IMR-90 (cell line): ENCODE data around the gene MERTK. TPM values are rescaled to one million over a fixed set of nuclear protein-coding genes. Genes with fewer than 3 reads are reported as not detected.
A peak's percentile ranks its signal among the peaks of the same experiment; 100 is the strongest.

Experiments
- ATAC-seq: fragments of 200-7000 bp; cut with Tn5 transposase; 2 replicates; pipeline ENCODE4 v1.9.1; 2020; ENCODE audit warnings: low read depth, mild to moderate bottlenecking, moderate library complexity
- BruUV-seq: library from RNA; stranded (reverse); fragments of 400-500 nt; replicated peaks from 2 replicates; lab custom pipeline; 2021; lab: Mats Ljungman, UMichigan
- CTCF ChIA-PET: fragments of 300-600 bp; formaldehyde crosslinking; extraction: SDS; loops from one replicate; lab custom pipeline; 2021; ENCODE audit warnings: antibody characterized with exemption; lab: Yijun Ruan, JAX
- POLR2A ChIA-PET: fragments of 300-600 bp; sonication (Branson Sonifier 250); formaldehyde crosslinking; loops from one replicate; lab custom pipeline; 2022; ENCODE audit warnings: antibody characterized with exemption; ENCODE audit not compliant: unreplicated experiment; lab: Charles Lee
- DNase-seq: peaks from one replicate; pipeline ENCODE4 v3.0.0; 2013
- H2AFZ ChIP-seq: replicated peaks from 2 replicates; pipeline ENCODE3; 2013; ENCODE audit warnings: low read length, mild to moderate bottlenecking; ENCODE audit not compliant: poor library complexity
- H2AK5ac ChIP-seq: 2 replicates; pipeline ENCODE4 v1.6.1; 2013; ENCODE audit warnings: low read depth, low read length, inconsistent platforms
- H2AK9ac ChIP-seq: replicated peaks from 2 replicates; pipeline ENCODE3; 2013; ENCODE audit warnings: mild to moderate bottlenecking, low read depth, low read length, moderate library complexity; ENCODE audit not compliant: poor library complexity
- H2BK120ac ChIP-seq: 2 replicates; pipeline ENCODE4 v1.6.1; 2013; ENCODE audit warnings: low read depth, low read length, inconsistent platforms
- H2BK15ac ChIP-seq: 3 replicates; pipeline ENCODE4 v1.6.1; 2013; ENCODE audit warnings: low read depth, low read length, inconsistent platforms
- H2BK20ac ChIP-seq: 2 replicates; pipeline ENCODE4 v1.6.1; 2013; ENCODE audit warnings: low read depth, mild to moderate bottlenecking, inconsistent platforms, low read length, moderate library complexity
- H2BK5ac ChIP-seq: 2 replicates; pipeline ENCODE4 v1.6.1; 2013; ENCODE audit warnings: mild to moderate bottlenecking, low read depth, low read length, inconsistent platforms; ENCODE audit not compliant: poor library complexity, severe bottlenecking
- H3K14ac ChIP-seq: replicated peaks from 2 replicates; pipeline ENCODE4 v1.6.1; 2013; ENCODE audit warnings: low read depth, low read length, inconsistent platforms
- H3K18ac ChIP-seq: 2 replicates; pipeline ENCODE4 v1.6.1; 2013; ENCODE audit warnings: low read depth, low read length, control low read depth
- H3K23ac ChIP-seq: 2 replicates; pipeline ENCODE4 v1.6.1; 2013; ENCODE audit warnings: low read depth, low read length, inconsistent platforms
- H3K27ac ChIP-seq: 2 replicates; pipeline ENCODE4 v1.5.1; 2013; ENCODE audit warnings: mild to moderate bottlenecking, control low read depth, low read length; ENCODE audit not compliant: insufficient read depth
- H3K27me3 ChIP-seq: 2 replicates; pipeline ENCODE4 v1.6.1; 2013; ENCODE audit warnings: low read length; ENCODE audit not compliant: control insufficient read depth, insufficient read depth
- H3K36me3 ChIP-seq: 2 replicates; pipeline ENCODE4 v1.6.1; 2013; ENCODE audit warnings: low read length, mixed read lengths; ENCODE audit not compliant: control insufficient read depth, insufficient read depth
- H3K4ac ChIP-seq: 2 replicates; pipeline ENCODE4 v1.6.1; 2013; ENCODE audit warnings: low read depth, low read length, inconsistent platforms
- H3K4me1 ChIP-seq: 2 replicates; pipeline ENCODE4 v1.6.1; 2013; ENCODE audit warnings: low read length, mixed read lengths; ENCODE audit not compliant: control insufficient read depth, insufficient read depth
- H3K4me2 ChIP-seq: 2 replicates; pipeline ENCODE4 v1.6.1; 2013; ENCODE audit warnings: low read depth, mild to moderate bottlenecking, control low read depth, low read length, moderate library complexity
- H3K4me3 ChIP-seq: 2 replicates; pipeline ENCODE4 v1.5.1; 2013; ENCODE audit warnings: low read depth, mild to moderate bottlenecking, control low read depth, low read length, moderate library complexity; ENCODE audit not compliant: insufficient read depth
- H3K56ac ChIP-seq: 2 replicates; pipeline ENCODE4 v1.6.1; 2013; ENCODE audit warnings: low read length, inconsistent platforms; ENCODE audit not compliant: insufficient read depth; ENCODE audit errors: extremely low read depth
- H3K79me1 ChIP-seq, 2 experiments: 2 replicates each; pipeline ENCODE4 v1.6.1; 2013; ENCODE audit warnings: low read length in 2 of 2, inconsistent platforms in 1 of 2, low read depth in 1 of 2
- H3K9ac ChIP-seq: 2 replicates; pipeline ENCODE4 v1.6.1; 2013; ENCODE audit warnings: low read depth, low read length, control low read depth
- H3K9me1 ChIP-seq: 2 replicates; pipeline ENCODE4 v1.6.1; 2013; ENCODE audit warnings: low read length, inconsistent platforms; ENCODE audit not compliant: insufficient read depth
- H3K9me3 ChIP-seq: 2 replicates; pipeline ENCODE4 v1.6.1; 2013; ENCODE audit warnings: low read length; ENCODE audit not compliant: control insufficient read depth, insufficient read depth
- H4K20me1 ChIP-seq: 2 replicates; pipeline ENCODE4 v1.6.1; 2013; ENCODE audit warnings: low read length, inconsistent platforms; ENCODE audit not compliant: insufficient read depth
- H4K5ac ChIP-seq: 2 replicates; pipeline ENCODE4 v1.6.1; 2013; ENCODE audit warnings: mild to moderate bottlenecking, low read depth, low read length, control low read depth
- H4K8ac ChIP-seq, 2 experiments: 2 replicates each; pipeline ENCODE4 v1.6.1; 2013; ENCODE audit warnings: low read depth in 2 of 2, low read length in 2 of 2, control low read depth in 1 of 2, inconsistent platforms in 1 of 2
- H4K91ac ChIP-seq: 2 replicates; pipeline ENCODE4 v1.6.1; 2013; ENCODE audit warnings: low read depth, low read length, inconsistent platforms; ENCODE audit not compliant: insufficient read depth
- MAFK ChIP-seq: IDR thresholded peaks from 2 replicates; pipeline ENCODE4 v1.6.1; 2012; ENCODE audit warnings: low read depth, low read length, improper control_type of control experiment
- MXI1 ChIP-seq: IDR thresholded peaks from 2 replicates; pipeline ENCODE4 v1.6.1; 2012; ENCODE audit warnings: low read depth, mild to moderate bottlenecking, low read length, moderate library complexity, borderline replicate concordance
- NFE2L2 ChIP-seq: fragments of 150-350 bp; IDR thresholded peaks from 2 replicates; pipeline ENCODE4 v1.6.1; 2016; ENCODE audit warnings: low read depth, mild to moderate bottlenecking, low read length
- RAD21 ChIP-seq: IDR thresholded peaks from 2 replicates; pipeline ENCODE4 v1.6.1; 2012; ENCODE audit warnings: low read length, improper control_type of control experiment
- RFX5 ChIP-seq: IDR thresholded peaks from 2 replicates; pipeline ENCODE4 v1.8.0; 2012; ENCODE audit warnings: low read depth, mild to moderate bottlenecking, low read length, moderate library complexity
- WGBS, 2 experiments: methylation state at CpG; one replicate each; pipeline versions ENCODE4 v1.1.5 to v1.1.7; 2013; ENCODE audit warnings: missing lambda C conversion rate in 2 of 2; ENCODE audit not compliant: insufficient read length in 1 of 2; ENCODE audit errors: extremely low coverage in 2 of 2; 5-methylcytosine and 5-hydroxymethylcytosine counted together
- dilution Hi-C: fragments of 300-500 bp; cut with HindIII; formaldehyde crosslinking; loops from one replicate; pipeline ENCODE4 v1.14.3; 2018; ENCODE audit warnings: low sequenced_read_pairs; ENCODE audit not compliant: unreplicated experiment
- in situ Hi-C: fragments of 300-500 bp; cut with MboI; formaldehyde crosslinking; loops from 3 replicates; pipeline ENCODE4 v1.14.3; 2019; ENCODE audit warnings: low sequenced_read_pairs, inconsistent platforms, mixed read lengths
- intact Hi-C: fragments of 100-400 bp; cut with micrococcal nuclease; formaldehyde crosslinking; loops from 2 replicates; pipeline ENCODE4 v1.10.0; 2022
- polyA plus RNA-seq, 3 experiments: library from polyadenylated mRNA; depleted of rRNA; stranded (reverse); fragments of >200 nt; gene quantifications; 2 replicates each; pipeline ENCODE4 v1.2.3, GENCODE V29; 2012; ENCODE audit warnings: low replicate concordance in 1 of 3
- total RNA-seq: library from RNA; depleted of rRNA; stranded (reverse); fragments of >200 nt; gene quantifications from 2 replicates; pipeline ENCODE4 v1.2.3, GENCODE V29; 2012

MERTK gene
- total and polyA plus RNA-seq, 2 of the 4 experiments (the other 2 are of a cell fraction) = 0.36 to 0.62 TPM

- Histone ChIP-seq H2BK120ac (no peak overlapping the region), H3K14ac (no peak overlapping the region), H3K27me3 (peaks cover 3% of the 10 kb centered on the region; the same call in 1 of the 2 replicates), H3K9me1 (no peaks in the 10 kb centered on the region), H3K4me3 (no peak overlapping the region), H4K20me1 (no peaks in the 10 kb centered on the region), H3K18ac (no peak overlapping the region), H2AK5ac (no peak overlapping the region), H2BK20ac (no peak overlapping the region), H3K79me1 (no peaks in the 10 kb centered on the region), H4K5ac (no peak overlapping the region), H4K91ac (no peak overlapping the region), H2AK9ac (no peak overlapping the region), H3K9ac (no peak overlapping the region), H3K4ac (no peak overlapping the region), H2BK5ac (no peak overlapping the region), H3K56ac (no peak overlapping the region), H3K4me2 (no peak overlapping the region), H3K36me3 (no peaks in the 10 kb centered on the region), H3K9me3 (no peaks in the 10 kb centered on the region), H2AFZ (no peak overlapping the region), H3K23ac (no peak overlapping the region), H4K8ac (no peak overlapping the region), H3K27ac (no peak overlapping the region), H2BK15ac (no peak overlapping the region), H3K4me1 (no peaks in the 10 kb centered on the region)
- CTCF ChIA-PET = no interaction called here
- dilution Hi-C loops = no loop called here
- POLR2A ChIA-PET = no interaction called here
- no CpG with 5 or more reads among the region's 5 CpGs for WGBS, 2 experiments
- intact Hi-C loops = no loop called here
- in situ Hi-C loops = no loop called here
- no peak for TF ChIP-seq RFX5
- no peak for TF ChIP-seq NFE2L2
- no peak for TF ChIP-seq MXI1
- TF ChIP-seq MAFK = 0 out of 2 replicates have a peak, but pooled peaks have one; percentile 6
- no peak for TF ChIP-seq RAD21
- ATAC-seq (no peak), DNase-seq (no peak)
- no TSS peak for BruUV-seq
Measured at GRCh38 chr2:112000399-112001135, 102.2 kb downstream of the MERTK start.
